GM23248 (cell line): Measurements from ENCODE around the gene CFAP45. TPM values are rescaled to one million over a fixed set of nuclear protein-coding genes. Genes with fewer than 3 reads are reported as not detected.
A peak's percentile ranks its signal among the peaks of the same experiment; 100 is the strongest.

Experiments used
- DNase-seq: peaks from one replicate; pipeline ENCODE4 v3.0.0-alpha.2; 2015
- H2AFZ ChIP-seq: fragments of 200-600 bp; sonication (generic); 2 replicates; pipeline ENCODE4 v1.6.1; 2016; ENCODE audit warnings: antibody characterized with exemption
- H3F3A ChIP-seq: fragments of 200-600 bp; sonication (generic); 2 replicates; pipeline ENCODE4 v1.6.1; 2016; ENCODE audit warnings: mild to moderate bottlenecking, antibody characterized with exemption, mixed run types; ENCODE audit not compliant: insufficient read depth
- H3K27ac ChIP-seq: fragments of 200-600 bp; sonication (generic); 2 replicates; pipeline ENCODE4 v1.5.1; 2016; ENCODE audit warnings: mild to moderate bottlenecking
- H3K27me3 ChIP-seq: fragments of 200-600 bp; sonication (generic); replicated peaks from 2 replicates; pipeline ENCODE4 v1.6.1; 2016; ENCODE audit warnings: mild to moderate bottlenecking; ENCODE audit not compliant: insufficient read depth
- H3K36me3 ChIP-seq: fragments of 200-600 bp; sonication (generic); 2 replicates; pipeline ENCODE4 v1.6.1; 2016; ENCODE audit warnings: low read depth, mild to moderate bottlenecking
- H3K4me1 ChIP-seq: fragments of 200-600 bp; sonication (generic); 2 replicates; pipeline ENCODE4 v1.6.1; 2016; ENCODE audit warnings: mild to moderate bottlenecking; ENCODE audit not compliant: insufficient read depth
- H3K4me2 ChIP-seq: fragments of 200-600 bp; sonication (generic); one replicate; pipeline ENCODE4 v1.6.1; 2016; ENCODE audit warnings: mild to moderate bottlenecking; ENCODE audit not compliant: unreplicated experiment
- H3K4me3 ChIP-seq: fragments of 200-600 bp; sonication (generic); 2 replicates; pipeline ENCODE4 v1.5.1; 2016; ENCODE audit warnings: mild to moderate bottlenecking
- H3K79me2 ChIP-seq: fragments of 200-600 bp; sonication (generic); 2 replicates; pipeline ENCODE4 v1.6.1; 2016; ENCODE audit warnings: mild to moderate bottlenecking; ENCODE audit not compliant: insufficient read depth
- H3K9ac ChIP-seq: fragments of 200-600 bp; sonication (generic); 2 replicates; pipeline ENCODE4 v1.6.1; 2016; ENCODE audit warnings: mild to moderate bottlenecking
- H3K9me2 ChIP-seq: fragments of 200-600 bp; sonication (generic); 2 replicates; pipeline ENCODE4 v1.6.1; 2016; ENCODE audit warnings: mixed run types, mild to moderate bottlenecking, moderate library complexity; ENCODE audit not compliant: insufficient read depth
- H3K9me3 ChIP-seq: fragments of 200-600 bp; sonication (generic); one replicate; pipeline ENCODE4 v1.6.1; 2017; ENCODE audit warnings: low read depth
- H4K20me1 ChIP-seq: fragments of 200-600 bp; sonication (generic); 2 replicates; pipeline ENCODE4 v1.6.0; 2016; ENCODE audit not compliant: insufficient read depth
- EZH2 ChIP-seq: fragments of 200-600 bp; sonication (generic); IDR thresholded peaks from 2 replicates; pipeline ENCODE4 v1.6.1; 2018; ENCODE audit warnings: antibody characterized with exemption, mild to moderate bottlenecking; ENCODE audit not compliant: insufficient read depth, poor library complexity, severe bottlenecking
- EZH2phosphoT487 ChIP-seq: fragments of 200-600 bp; sonication (generic); IDR thresholded peaks from 2 replicates; pipeline ENCODE4 v1.6.1; 2018; ENCODE audit warnings: antibody characterized with exemption, moderate library complexity, mild to moderate bottlenecking, low read depth; ENCODE audit not compliant: insufficient read depth
- WGBS, 2 experiments: methylation state at CpG; one replicate each; pipeline ENCODE4 v1.1.6; 2015 to 2017; ENCODE audit warnings: low lambda C conversion rate in 2 of 2, low coverage in 1 of 2; ENCODE audit errors: missing lambda C conversion rate in 2 of 2; 5-methylcytosine and 5-hydroxymethylcytosine counted together
- in situ Hi-C: fragments of 300-500 bp; cut with MboI; formaldehyde crosslinking; loops from 2 replicates; pipeline ENCODE4 v1.15.0; 2020
- polyA plus RNA-seq: library from polyadenylated mRNA; unstranded; fragments of >200 nt; fragmentation: Nextera tagmentation; extraction: Ambion mirVana; gene quantifications from 2 replicates; pipeline ENCODE4 v1.2.1, GENCODE V29; 2016
- total RNA-seq: library from RNA; depleted of rRNA; stranded (reverse); fragments of >200 nt; shearing (Covaris generic); gene quantifications from 2 replicates; pipeline ENCODE4 v1.2.3, GENCODE V29; 2014; rRNA removed

CFAP45 gene
- total RNA-seq, result not detected in 2 replicates
- polyA plus RNA-seq, result 0.34 and 0.51 TPM in 2 replicates

- no peak within 1 kb of the TSS for H3K27ac ChIP-seq
- H3K9me2 ChIP-seq, result no peaks in the 10 kb centered on the region
- in situ Hi-C loops, result no loop called here
- 21 to 24% methylated on average over 15 to 30 of the region's 30 CpGs for WGBS, 2 experiments
- H3K9ac ChIP-seq, result peak within 1 kb of the TSS; percentile 49; the same call in 1 of the 2 replicates
- no peak within 1 kb of the TSS for H3K4me3 ChIP-seq
- H3K27me3 ChIP-seq, result no peaks in the 10 kb centered on the region
- DNase-seq, result peak; percentile 92
- H3K9me3 ChIP-seq, result no peaks in the 10 kb centered on the region
- H3F3A ChIP-seq, result no peaks in the 10 kb centered on the region
- H3K79me2 ChIP-seq, result no peaks in the 10 kb centered on the region
- H3K4me1 ChIP-seq, result no peaks in the 10 kb centered on the region
- H2AFZ ChIP-seq, result no peak within 1 kb of the TSS
- H4K20me1 ChIP-seq, result no peaks in the 10 kb centered on the region
- H3K36me3 ChIP-seq, result no peaks in the 10 kb centered on the region
- no peak for TF ChIP-seq EZH2
- no peak for TF ChIP-seq EZH2phosphoT487
- no peak within 1 kb of the TSS for H3K4me2 ChIP-seq
Observed at GRCh38 chr1:159900086-159900680, at the start of gene CFAP45. CFAP45 (minus strand) TSS chr1:159900165; CDS start chr1:159900098, 67 bp downstream.

DNA sequence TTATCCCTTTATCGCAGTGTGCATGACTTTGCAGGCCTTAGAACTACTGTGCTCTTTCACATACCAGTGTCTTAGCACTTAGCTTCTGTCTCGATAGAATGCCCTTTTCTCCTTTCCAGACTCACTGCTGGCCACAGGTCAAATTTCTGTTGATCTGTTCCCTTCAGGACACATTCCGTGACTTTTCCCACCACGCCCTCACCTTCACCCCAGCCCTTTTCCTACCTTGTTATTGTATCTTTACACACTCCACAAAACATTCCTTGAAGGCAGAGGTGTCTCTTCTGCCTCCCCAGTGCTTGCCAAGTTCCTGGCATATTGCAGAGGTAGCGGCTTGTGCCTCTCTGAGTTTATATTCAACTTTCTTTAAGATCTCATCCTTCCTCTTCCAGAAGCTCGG, 49.2 kb upstream of the CFAP45 start:
- Histone ChIP-seq H4K20me1 (no peaks in the 10 kb centered on the region), H3F3A (no peaks in the 10 kb centered on the region), H3K79me2 (no peaks in the 10 kb centered on the region), H3K27me3 (peaks cover 4% of the 10 kb centered on the region; the same call in 1 of the 2 replicates), H3K4me1 (no peaks in the 10 kb centered on the region), H3K9me3 (no peaks in the 10 kb centered on the region), H3K36me3 (no peaks in the 10 kb centered on the region), H3K4me3 (no peak overlapping the region), H3K27ac (no peak overlapping the region), H3K4me2 (no peak overlapping the region), H2AFZ (no peak overlapping the region), H3K9ac (no peak overlapping the region), H3K9me2 (no peaks in the 10 kb centered on the region)
- DNase-seq, result no peak
- in situ Hi-C loops, result no loop called here
- TF ChIP-seq EZH2 (no peak), EZH2phosphoT487 (no peak)
- WGBS, 2 experiments, result 76 to 78% methylated on average over 6 of the region's 6 CpGs

DNA sequence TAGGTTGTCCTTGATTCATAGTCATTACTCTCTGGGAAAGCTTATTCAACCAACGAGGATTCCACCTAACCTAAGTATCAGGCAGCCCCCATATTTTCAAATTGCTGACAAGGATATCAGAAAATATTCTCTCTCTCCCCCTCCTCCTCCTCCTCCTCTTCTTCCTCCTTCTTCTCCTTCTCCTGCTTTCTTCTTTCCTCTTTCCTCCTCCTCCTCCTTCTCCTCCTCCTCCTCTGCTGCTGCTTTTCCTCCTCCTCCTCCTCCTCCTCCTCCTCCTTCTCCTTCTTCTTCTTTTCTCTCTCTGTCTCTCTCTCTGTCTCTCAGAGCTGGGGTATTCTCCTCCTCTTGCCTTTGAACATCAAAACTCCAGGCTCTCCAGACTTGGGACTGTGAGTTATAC, 48.0 kb upstream of the CFAP45 start:
- Histone ChIP-seq H3K4me2 (no peak overlapping the region), H3K27ac (no peak overlapping the region), H2AFZ (no peak overlapping the region), H4K20me1 (no peaks in the 10 kb centered on the region), H3K9ac (no peak overlapping the region), H3K27me3 (peaks cover 4% of the 10 kb centered on the region; the same call in 1 of the 2 replicates), H3K4me1 (no peaks in the 10 kb centered on the region), H3F3A (no peaks in the 10 kb centered on the region), H3K79me2 (no peaks in the 10 kb centered on the region), H3K36me3 (no peaks in the 10 kb centered on the region), H3K9me2 (no peaks in the 10 kb centered on the region), H3K4me3 (no peak overlapping the region), H3K9me3 (no peaks in the 10 kb centered on the region)
- 55 to 84% methylated on average over 1 of the region's 1 CpG for WGBS, 2 experiments
- no peak for DNase-seq
- TF ChIP-seq EZH2 (no peak), EZH2phosphoT487 (no peak)
- in situ Hi-C loops, result no loop called here

- peak overlapping the region; percentile 71; the same call in 1 of the 2 replicates for H2AFZ ChIP-seq
- H3K9me3 ChIP-seq, result no peaks in the 10 kb centered on the region
- peaks cover 4% of the 10 kb centered on the region; the same call in 1 of the 2 replicates for H3K27me3 ChIP-seq
- H3K9me2 ChIP-seq, result no peaks in the 10 kb centered on the region
- no peaks in the 10 kb centered on the region for H3F3A ChIP-seq
- in situ Hi-C loops, result no loop called here
- DNase-seq, result peak; percentile 43
- H3K79me2 ChIP-seq, result no peaks in the 10 kb centered on the region
- H3K36me3 ChIP-seq, result no peaks in the 10 kb centered on the region
- H3K9ac ChIP-seq, result no peak overlapping the region
- H3K4me1 ChIP-seq, result no peaks in the 10 kb centered on the region
- H3K4me2 ChIP-seq, result peak overlapping the region; percentile 93
- H4K20me1 ChIP-seq, result no peaks in the 10 kb centered on the region
- no peak overlapping the region for H3K27ac ChIP-seq
- 47% methylated on average over 9 of the region's 9 CpGs for WGBS, 2 experiments
- TF ChIP-seq EZH2 (no peak), EZH2phosphoT487 (no peak)
- peak overlapping the region; percentile 69; the same call in 1 of the 2 replicates for H3K4me3 ChIP-seq
Observed at GRCh38 chr1:159946242-159947187, 46.5 kb upstream of the CFAP45 start.
